Activated CD4-positive, alpha-beta T cell treated with anti-CD3 and anti-CD28 coated beads, Interleukin-2, amount 10 ng/mL, durations not matched to agents 24 days and 14 days (primary cell): Measurements from ENCODE around the gene TMEM106B. TPM values are rescaled to one million over a fixed set of nuclear protein-coding genes. Genes with fewer than 3 reads are reported as not detected.

Experiments used
- DNase-seq: peaks from one replicate; pipeline ENCODE4 v3.0.0; 2022
- H3K27ac Mint-ChIP-seq: one replicate; pipeline ENCODE4 v1.8.0; 2022; ENCODE audit warnings: mild to moderate bottlenecking, mixed read lengths
- H3K27me3 Mint-ChIP-seq: one replicate; pipeline ENCODE4 v1.8.0; 2022; ENCODE audit warnings: mixed read lengths
- H3K36me3 Mint-ChIP-seq: one replicate; pipeline ENCODE4 v1.8.0; 2022; ENCODE audit warnings: low read depth, mild to moderate bottlenecking, mixed read lengths
- H3K4me1 Mint-ChIP-seq: one replicate; pipeline ENCODE4 v1.8.0; 2021; ENCODE audit warnings: mixed read lengths
- H3K4me3 Mint-ChIP-seq: one replicate; pipeline ENCODE4 v1.8.0; 2022; ENCODE audit warnings: mild to moderate bottlenecking, moderate library complexity, mixed read lengths
- H3K9me3 Mint-ChIP-seq: one replicate; pipeline ENCODE4 v1.8.0; 2021; ENCODE audit warnings: mixed read lengths
- intact Hi-C: fragments of 100-400 bp; cut with micrococcal nuclease; formaldehyde crosslinking; loops from one replicate; pipeline ENCODE4 v1.15.1; 2023
- total RNA-seq: library from RNA; stranded (reverse); gene quantifications from 2 replicates; pipeline ENCODE4 v1.2.3, GENCODE V29; 2022

TMEM106B gene
- total RNA-seq, 1 donor from 2014 or later: 25.5 TPM

- no peaks in the 10 kb centered on the region for H3K4me1 Mint-ChIP-seq
- H3K27me3 Mint-ChIP-seq: no peaks in the 10 kb centered on the region
- intact Hi-C loops: no loop called here
- no peak overlapping the region for H3K27ac Mint-ChIP-seq
- DNase-seq: no peak
- no peaks in the 10 kb centered on the region for H3K36me3 Mint-ChIP-seq
- H3K9me3 Mint-ChIP-seq: no peaks in the 10 kb centered on the region
- no peak overlapping the region for H3K4me3 Mint-ChIP-seq
Observed at GRCh38 chr7:12290761-12291160, 79.7 kb downstream of the TMEM106B start.

DNA sequence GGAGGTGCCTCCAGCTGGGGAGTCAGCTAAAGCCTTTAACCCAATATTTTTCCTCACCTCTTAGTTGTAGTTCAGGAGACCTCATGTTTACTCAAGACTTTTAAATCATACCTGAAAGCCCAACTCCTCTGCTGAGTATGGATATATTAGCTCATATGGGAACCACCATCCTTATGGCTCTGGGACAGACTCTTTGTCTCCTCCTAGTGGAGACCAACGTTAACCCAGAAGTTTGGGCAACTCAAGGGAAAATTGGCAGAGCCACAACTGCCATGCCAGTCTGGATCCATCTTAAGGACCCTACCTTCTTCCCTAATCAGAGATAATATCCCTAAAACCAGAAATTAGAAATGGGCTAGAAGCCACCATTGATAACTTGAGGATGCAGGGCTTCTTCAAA lies 80.8 kb downstream of the TMEM106B start:
- DNase-seq: peak; percentile 74
- H3K4me3 Mint-ChIP-seq: no peak overlapping the region
- no peak overlapping the region for H3K27ac Mint-ChIP-seq
- no peaks in the 10 kb centered on the region for H3K36me3 Mint-ChIP-seq
- intact Hi-C loops: no loop called here
- no peaks in the 10 kb centered on the region for H3K27me3 Mint-ChIP-seq
- H3K4me1 Mint-ChIP-seq: no peaks in the 10 kb centered on the region
- H3K9me3 Mint-ChIP-seq: no peaks in the 10 kb centered on the region

Other genes starting within 250 kb of the TMEM106B start
- gene VWDE, start 192.6 kb downstream of the TMEM106B start, total RNA-seq: 1.8 and 1.9 TPM in 2 replicates